Measurements from ENCODE around the gene MICA.

MICA gene

GRCh38 chr6:31378721-31379103 lies 24.7 kb upstream of the MICA start:
- Histone ChIP-seq H3K9me2 (replicated peaks; ENCODE audit: insufficient read depth, low read length) (no peaks in the 10 kb centered on the region), H3K36me3 (replicated peaks; ENCODE audit: insufficient read depth, low read length) (no peaks in the 10 kb centered on the region), H3K79me2 (ENCODE audit: low read length) (no peaks in the 10 kb centered on the region), H4K20me1 (ENCODE audit: insufficient read depth, low read length) (no peaks in the 10 kb centered on the region), H3F3A (ENCODE audit: insufficient read depth, low read length) (no peaks in the 10 kb centered on the region), H3K4me1 (ENCODE audit: low read length) (no peaks in the 10 kb centered on the region), H3K4me3 (ENCODE audit: low read length) (no peak overlapping the region), H3K9me3 (replicated peaks; ENCODE audit: insufficient read depth, low read length) (no peaks in the 10 kb centered on the region), H3K4me2 (ENCODE audit: low read depth, low read length) (no peak overlapping the region), H3K27me3 (replicated peaks; ENCODE audit: insufficient read depth, low read length) (no peaks in the 10 kb centered on the region; the same call in 1 of the 2 replicates), H2AFZ (ENCODE audit: low read length) (no peak overlapping the region), H3K27ac (ENCODE audit: low read length) (no peak overlapping the region), H3K9ac (ENCODE audit: low read length) (no peak overlapping the region)
- no peak for TF ChIP-seq EZH2 (optimal IDR thresholded peaks at IDR 0.05; ENCODE audit: low read depth, low read length)
- no peak for TF ChIP-seq CTCF (IDR thresholded peaks at IDR 0.05; ENCODE audit: low read length)
- no peak for TF ChIP-seq EZH2phosphoT487 (IDR thresholded peaks at IDR 0.05; ENCODE audit: low read length)
- DNase-seq = no peak

GRCh38 chr6:31379850-31380249 lies 23.5 kb upstream of the MICA start:
- H3K9ac ChIP-seq (ENCODE audit: low read length) = no peak overlapping the region
- H3K4me3 ChIP-seq (ENCODE audit: low read length) = no peak overlapping the region
- TF ChIP-seq EZH2 (optimal IDR thresholded peaks at IDR 0.05; ENCODE audit: low read depth, low read length) (no peak), CTCF (IDR thresholded peaks at IDR 0.05; ENCODE audit: low read length) (no peak), EZH2phosphoT487 (IDR thresholded peaks at IDR 0.05; ENCODE audit: low read length) (no peak)
- H3K4me2 ChIP-seq (ENCODE audit: low read depth, low read length) = no peak overlapping the region
- no peak overlapping the region for H2AFZ ChIP-seq (ENCODE audit: low read length)
- no peaks in the 10 kb centered on the region for H3K9me2 ChIP-seq (replicated peaks; ENCODE audit: insufficient read depth, low read length)
- no peaks in the 10 kb centered on the region; the same call in 1 of the 2 replicates for H3K27me3 ChIP-seq (replicated peaks; ENCODE audit: insufficient read depth, low read length)
- no peaks in the 10 kb centered on the region for H3F3A ChIP-seq (ENCODE audit: insufficient read depth, low read length)
- H3K79me2 ChIP-seq (ENCODE audit: low read length) = no peaks in the 10 kb centered on the region
- no peak for DNase-seq
- H4K20me1 ChIP-seq (ENCODE audit: insufficient read depth, low read length) = no peaks in the 10 kb centered on the region
- H3K36me3 ChIP-seq (replicated peaks; ENCODE audit: insufficient read depth, low read length) = no peaks in the 10 kb centered on the region
- no peaks in the 10 kb centered on the region for H3K9me3 ChIP-seq (replicated peaks; ENCODE audit: insufficient read depth, low read length)
- H3K27ac ChIP-seq (ENCODE audit: low read length) = no peak overlapping the region
- no peaks in the 10 kb centered on the region for H3K4me1 ChIP-seq (ENCODE audit: low read length)

DNA sequence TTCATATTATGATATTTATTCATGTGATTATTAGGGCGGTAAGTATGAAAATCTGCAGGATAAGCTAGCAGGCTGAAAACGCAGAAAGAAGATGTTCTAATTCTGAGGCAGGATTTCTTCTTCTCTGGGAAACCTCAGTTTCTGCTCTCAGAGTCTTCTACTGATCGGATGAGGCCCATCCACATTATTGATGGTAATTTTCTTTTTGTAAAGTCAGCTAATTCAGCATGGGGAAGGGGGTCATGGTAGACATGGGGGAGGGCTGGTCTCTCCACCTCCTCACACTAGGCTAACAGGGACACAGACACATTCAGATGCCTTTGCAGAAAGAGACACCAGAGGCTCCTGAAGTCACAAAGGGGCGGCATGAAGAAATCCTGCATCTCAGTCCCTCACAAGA lies 21.7 kb upstream of the MICA start:
- no peak for DNase-seq
- H3K4me2 ChIP-seq (ENCODE audit: low read depth, low read length) = no peak overlapping the region
- H3K9me2 ChIP-seq (replicated peaks; ENCODE audit: insufficient read depth, low read length) = no peaks in the 10 kb centered on the region
- H3F3A ChIP-seq (ENCODE audit: insufficient read depth, low read length) = no peaks in the 10 kb centered on the region
- H3K9me3 ChIP-seq (replicated peaks; ENCODE audit: insufficient read depth, low read length) = no peaks in the 10 kb centered on the region
- no peak overlapping the region for H2AFZ ChIP-seq (ENCODE audit: low read length)
- TF ChIP-seq EZH2phosphoT487 (IDR thresholded peaks at IDR 0.05; ENCODE audit: low read length) (no peak), CTCF (IDR thresholded peaks at IDR 0.05; ENCODE audit: low read length) (no peak), EZH2 (optimal IDR thresholded peaks at IDR 0.05; ENCODE audit: low read depth, low read length) (no peak)
- no peaks in the 10 kb centered on the region for H3K36me3 ChIP-seq (replicated peaks; ENCODE audit: insufficient read depth, low read length)
- no peaks in the 10 kb centered on the region; the same call in 1 of the 2 replicates for H3K27me3 ChIP-seq (replicated peaks; ENCODE audit: insufficient read depth, low read length)
- no peaks in the 10 kb centered on the region for H3K4me1 ChIP-seq (ENCODE audit: low read length)
- no peaks in the 10 kb centered on the region for H4K20me1 ChIP-seq (ENCODE audit: insufficient read depth, low read length)
- no peak overlapping the region for H3K9ac ChIP-seq (ENCODE audit: low read length)
- no peak overlapping the region for H3K4me3 ChIP-seq (ENCODE audit: low read length)
- H3K79me2 ChIP-seq (ENCODE audit: low read length) = no peaks in the 10 kb centered on the region
- no peak overlapping the region for H3K27ac ChIP-seq (ENCODE audit: low read length)
